Activated CD8-positive, alpha-beta memory T cell treated with anti-CD3 and anti-CD28 coated beads, Interleukin-2, amount 10 ng/mL, durations not matched to agents 7 days and 5 days (primary cell): ENCODE results near the gene SPIN1. TPM values are rescaled to one million over a fixed set of nuclear protein-coding genes. Genes with fewer than 3 reads are reported as not detected.

Experiments
- ATAC-seq: fragments of 150-1000 bp; cut with Tn5 transposase; one replicate; pipeline ENCODE4 v1.10.0; 2021; ENCODE audit warnings: moderate library complexity
- CTCF ChIA-PET: fragments of 350-600 bp; sonication (Branson Sonifier 250); formaldehyde crosslinking; loops from one replicate; lab custom pipeline; 2021; ENCODE audit warnings: antibody characterized with exemption; lab: Charles Lee
- DNase-seq: peaks from one replicate; pipeline ENCODE4 v3.0.0-alpha.2; 2020
- H3K27ac Mint-ChIP-seq: one replicate; pipeline ENCODE4 v1.8.0; 2021; ENCODE audit warnings: mild to moderate bottlenecking, mixed read lengths
- H3K27me3 Mint-ChIP-seq: one replicate; pipeline ENCODE4 v1.8.0; 2021; ENCODE audit warnings: mixed read lengths
- H3K36me3 Mint-ChIP-seq: one replicate; pipeline ENCODE4 v1.8.0; 2021; ENCODE audit warnings: mild to moderate bottlenecking, mixed read lengths
- H3K4me1 Mint-ChIP-seq: one replicate; pipeline ENCODE4 v1.8.0; 2021; ENCODE audit warnings: mixed read lengths
- H3K4me3 Mint-ChIP-seq: one replicate; pipeline ENCODE4 v1.8.0; 2021; ENCODE audit warnings: mild to moderate bottlenecking, moderate library complexity, mixed read lengths
- H3K9me3 Mint-ChIP-seq: one replicate; pipeline ENCODE4 v1.8.0; 2022; ENCODE audit warnings: low read depth, mixed read lengths
- total RNA-seq, 2 experiments: library from RNA; stranded (reverse); gene quantifications; one replicate each; pipeline ENCODE4 v1.2.3, GENCODE V29; 2021

SPIN1 gene
- total RNA-seq, 2 experiments from 2014 or later, result 51.3 to 92.8 TPM

- no peak overlapping the region for H3K27ac Mint-ChIP-seq
- H3K9me3 Mint-ChIP-seq, result no peaks in the 10 kb centered on the region
- DNase-seq (no peak), ATAC-seq (no peak)
- H3K36me3 Mint-ChIP-seq, result peaks cover 52% of the 10 kb centered on the region
- peaks cover 20% of the 10 kb centered on the region for H3K4me1 Mint-ChIP-seq
- CTCF ChIA-PET, result no interaction called here
- no peak overlapping the region for H3K4me3 Mint-ChIP-seq
- H3K27me3 Mint-ChIP-seq, result no peaks in the 10 kb centered on the region
Measured at GRCh38 chr9:88429595-88430430, 41.6 kb downstream of the SPIN1 start.

GRCh38 chr9:88433583-88434255 lies 45.5 kb downstream of the SPIN1 start:
- no peak for DNase-seq
- Mint-ChIP-seq H3K4me1 (peaks cover 37% of the 10 kb centered on the region), H3K27me3 (no peaks in the 10 kb centered on the region), H3K9me3 (peaks cover 3% of the 10 kb centered on the region), H3K4me3 (no peak overlapping the region), H3K27ac (peak overlapping the region; percentile 83), H3K36me3 (peaks cover 65% of the 10 kb centered on the region)
- peak; percentile 84 for ATAC-seq
- CTCF ChIA-PET, result interaction anchor here (0.9 kb wide), 1 partner anchor 13 kb away, joined by 3 read pairs; no protein-coding TSS in a partner anchor

GRCh38 chr9:88435336-88435735 lies 47.1 kb downstream of the SPIN1 start:
- ATAC-seq (no peak), DNase-seq (no peak)
- H3K36me3 Mint-ChIP-seq, result peaks cover 56% of the 10 kb centered on the region
- CTCF ChIA-PET, result no interaction called here
- H3K4me1 Mint-ChIP-seq, result peaks cover 38% of the 10 kb centered on the region
- peak overlapping the region; percentile 30 for H3K27ac Mint-ChIP-seq
- peaks cover 3% of the 10 kb centered on the region for H3K9me3 Mint-ChIP-seq
- no peak overlapping the region for H3K4me3 Mint-ChIP-seq
- H3K27me3 Mint-ChIP-seq, result no peaks in the 10 kb centered on the region

DNA sequence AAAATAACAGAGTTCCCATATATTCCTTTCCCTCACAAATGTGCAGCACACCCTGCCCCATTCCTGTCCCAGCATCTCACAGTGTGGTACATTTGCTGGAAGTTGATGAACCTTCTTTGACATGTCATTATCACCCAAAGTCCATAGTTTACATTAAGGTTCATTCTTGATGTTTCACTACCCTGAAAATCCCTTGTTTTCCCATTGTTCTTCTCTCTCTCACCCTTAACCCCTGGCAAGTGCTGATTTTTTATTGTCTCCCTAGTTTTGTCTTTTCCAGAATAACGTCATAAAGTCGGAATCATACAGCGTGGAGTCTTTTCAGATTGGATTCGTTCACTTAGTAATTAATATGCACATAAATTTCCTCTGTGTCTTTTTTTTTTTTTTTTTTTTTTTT lies 48.1 kb downstream of the SPIN1 start:
- Mint-ChIP-seq H3K4me1 (peaks cover 38% of the 10 kb centered on the region), H3K27me3 (no peaks in the 10 kb centered on the region), H3K4me3 (no peak overlapping the region), H3K27ac (no peak overlapping the region), H3K9me3 (peaks cover 3% of the 10 kb centered on the region), H3K36me3 (peaks cover 63% of the 10 kb centered on the region)
- CTCF ChIA-PET, result no interaction called here
- ATAC-seq (no peak), DNase-seq (no peak)

DNA sequence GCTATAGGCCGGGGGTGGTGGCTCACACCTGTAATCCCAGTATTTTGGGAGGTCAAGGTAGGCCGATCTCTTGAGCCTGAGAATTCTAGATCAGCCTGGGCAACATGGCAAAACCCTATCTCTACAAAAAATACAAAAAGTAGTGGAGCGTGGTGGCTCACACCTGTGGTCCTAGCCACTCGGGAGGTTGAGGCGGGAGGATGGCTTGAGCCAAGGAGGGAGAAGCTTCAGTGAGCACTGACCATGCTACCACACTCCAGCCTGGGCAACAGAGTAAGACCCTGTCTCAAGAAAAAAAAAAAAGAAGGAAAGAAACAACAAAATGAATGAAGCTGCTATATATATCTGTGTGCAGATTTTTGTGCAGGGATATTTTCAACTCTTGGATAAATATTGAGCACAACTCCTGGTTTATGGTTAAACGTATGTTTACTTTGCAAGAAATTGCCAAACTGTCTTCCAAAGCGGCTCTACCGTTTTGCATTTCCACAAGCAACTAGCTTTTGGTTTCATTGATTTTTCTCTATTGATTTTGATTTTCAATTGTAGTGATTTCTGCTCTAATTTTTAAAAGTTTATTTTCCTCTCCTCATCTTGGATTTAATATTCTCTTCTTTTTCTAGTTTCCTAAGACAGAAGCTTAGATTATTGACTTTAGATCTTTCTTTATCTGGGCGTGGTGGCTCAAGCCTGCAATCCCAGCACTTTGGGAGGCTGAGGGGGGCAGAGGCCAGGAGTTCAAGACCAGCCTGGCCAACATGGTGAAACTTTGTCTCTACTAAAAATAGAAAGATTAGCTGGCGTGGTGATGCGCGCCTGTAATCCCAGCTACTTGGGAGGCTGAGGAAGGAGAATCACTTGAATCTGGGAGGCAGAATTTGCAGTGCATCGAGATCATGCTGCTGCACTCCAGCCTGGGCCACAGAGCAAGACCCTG lies 49.2 kb downstream of the SPIN1 start:
- H3K27me3 Mint-ChIP-seq, result no peaks in the 10 kb centered on the region
- CTCF ChIA-PET, result no interaction called here
- ATAC-seq, result no peak
- H3K9me3 Mint-ChIP-seq, result peaks cover 3% of the 10 kb centered on the region
- no peak for DNase-seq
- H3K4me3 Mint-ChIP-seq, result no peak overlapping the region
- peaks cover 41% of the 10 kb centered on the region for H3K4me1 Mint-ChIP-seq
- no peak overlapping the region for H3K27ac Mint-ChIP-seq
- peaks cover 61% of the 10 kb centered on the region for H3K36me3 Mint-ChIP-seq

GRCh38 chr9:88438811-88439210 lies 50.6 kb downstream of the SPIN1 start:
- ATAC-seq, result no peak
- Mint-ChIP-seq H3K27me3 (no peaks in the 10 kb centered on the region), H3K9me3 (peaks cover 7% of the 10 kb centered on the region), H3K4me1 (peaks cover 30% of the 10 kb centered on the region), H3K27ac (no peak overlapping the region), H3K36me3 (peaks cover 58% of the 10 kb centered on the region), H3K4me3 (no peak overlapping the region)
- CTCF ChIA-PET, result no interaction called here
- no peak for DNase-seq

DNA sequence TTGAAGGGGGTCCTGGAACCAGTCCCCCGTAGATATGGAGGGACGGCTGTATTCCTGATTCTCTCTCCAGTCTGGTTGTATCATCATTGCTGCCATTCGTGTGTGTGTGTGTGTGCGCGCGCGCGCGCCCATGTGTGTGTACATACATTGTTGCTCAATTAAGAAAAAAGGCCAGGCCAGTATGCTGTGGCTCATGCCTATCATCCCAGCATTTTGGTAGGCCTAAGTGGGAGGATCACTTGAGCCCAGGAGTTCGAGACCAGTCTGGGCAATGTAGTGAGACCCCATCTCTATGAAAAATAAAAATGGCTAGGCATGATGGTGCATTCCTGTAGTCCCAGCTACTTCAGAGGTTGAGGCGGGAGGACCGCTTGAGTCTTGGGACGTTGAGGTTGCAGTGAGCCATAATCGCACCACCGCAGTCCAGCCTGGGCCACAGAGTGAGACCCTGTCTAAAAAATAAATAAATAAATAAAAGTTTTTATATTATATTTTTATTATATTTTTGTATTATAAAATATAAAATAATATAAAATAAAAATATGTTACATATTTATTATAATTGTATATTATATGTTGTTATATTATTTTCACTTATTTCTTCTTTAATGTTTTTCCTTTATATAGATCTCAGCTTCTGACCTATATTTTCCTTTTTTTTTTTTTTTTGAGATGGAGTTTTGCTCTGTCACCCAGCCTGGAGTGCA lies 53.2 kb downstream of the SPIN1 start:
- no peak overlapping the region for H3K27ac Mint-ChIP-seq
- H3K4me3 Mint-ChIP-seq, result no peak overlapping the region
- H3K9me3 Mint-ChIP-seq, result peaks cover 4% of the 10 kb centered on the region
- CTCF ChIA-PET, result no interaction called here
- DNase-seq (no peak), ATAC-seq (no peak)
- H3K4me1 Mint-ChIP-seq, result peaks cover 14% of the 10 kb centered on the region
- H3K27me3 Mint-ChIP-seq, result no peaks in the 10 kb centered on the region
- peaks cover 51% of the 10 kb centered on the region for H3K36me3 Mint-ChIP-seq

DNA sequence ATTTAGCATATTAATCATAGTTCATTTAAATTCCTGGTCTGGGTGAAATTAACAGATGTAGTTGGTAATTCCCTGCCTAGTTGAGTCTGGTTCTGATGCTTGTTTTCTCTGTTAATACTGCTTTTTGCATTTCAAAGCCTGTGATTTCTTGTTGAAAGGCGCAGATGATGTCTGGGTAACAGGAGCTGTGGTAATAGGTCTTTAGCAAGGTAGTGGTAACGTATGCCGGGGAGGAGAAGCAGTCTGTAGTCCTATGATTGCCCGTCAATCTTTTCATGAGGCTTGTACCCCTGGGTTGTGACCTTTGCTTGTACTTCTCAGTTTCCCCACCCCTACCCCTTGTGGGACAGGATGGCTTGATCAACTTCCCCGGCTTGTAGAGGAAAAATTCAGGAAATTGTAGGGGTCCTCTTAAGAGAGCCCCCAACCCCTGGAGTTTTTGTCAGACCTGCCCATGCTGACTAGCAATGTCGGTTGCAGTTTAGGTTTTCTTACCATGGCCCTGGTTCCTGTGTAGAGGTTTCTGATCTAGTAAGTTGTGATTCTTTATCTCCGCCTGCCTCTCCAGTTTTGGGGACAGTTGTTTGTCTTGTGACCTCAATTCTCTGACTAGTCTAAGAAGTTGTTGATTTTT lies 55.4 kb downstream of the SPIN1 start:
- Mint-ChIP-seq H3K4me1 (peaks cover 18% of the 10 kb centered on the region), H3K9me3 (peaks cover 7% of the 10 kb centered on the region), H3K27ac (no peak overlapping the region), H3K27me3 (no peaks in the 10 kb centered on the region), H3K36me3 (peaks cover 46% of the 10 kb centered on the region), H3K4me3 (no peak overlapping the region)
- CTCF ChIA-PET, result interaction anchor here (0.7 kb wide), 2 partner anchors 20 to 844 kb away, joined by 3 read pairs; no protein-coding TSS in a partner anchor
- ATAC-seq (no peak), DNase-seq (no peak)

DNA sequence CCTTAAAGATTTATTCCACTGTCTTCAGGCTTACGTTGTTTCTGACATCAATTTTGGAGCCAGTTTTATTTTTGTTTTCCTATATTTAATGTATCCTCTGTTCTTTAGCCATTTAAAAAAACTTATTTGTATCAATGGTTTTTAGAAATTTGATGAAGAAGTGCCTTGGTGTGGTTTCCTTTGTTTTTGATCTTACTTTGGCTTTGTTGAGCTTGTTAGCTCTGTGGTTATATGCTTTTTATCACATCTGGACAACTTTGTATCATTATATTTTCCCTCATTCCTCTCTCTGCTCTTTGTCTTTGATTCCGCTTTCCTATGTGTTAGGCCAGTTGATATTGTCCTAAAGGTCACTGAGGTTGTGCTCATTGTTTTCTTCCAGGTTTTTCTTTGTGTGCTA lies 58.5 kb downstream of the SPIN1 start:
- CTCF ChIA-PET, result interaction anchor here (0.9 kb wide), 1 partner anchor 12 kb away, joined by 3 read pairs; no protein-coding TSS in a partner anchor
- ATAC-seq (no peak), DNase-seq (no peak)
- Mint-ChIP-seq H3K4me1 (peaks cover 22% of the 10 kb centered on the region), H3K27ac (no peak overlapping the region), H3K4me3 (no peak overlapping the region), H3K9me3 (peaks cover 7% of the 10 kb centered on the region), H3K36me3 (peaks cover 49% of the 10 kb centered on the region), H3K27me3 (no peaks in the 10 kb centered on the region)

- H3K36me3 Mint-ChIP-seq, result peaks cover 46% of the 10 kb centered on the region
- CTCF ChIA-PET, result no interaction called here
Measured at GRCh38 chr9:88447431-88447830, 59.2 kb downstream of the SPIN1 start.

GRCh38 chr9:88451160-88451559 lies 62.9 kb downstream of the SPIN1 start:
- no peak for ATAC-seq
- Mint-ChIP-seq H3K27me3 (no peaks in the 10 kb centered on the region), H3K27ac (no peak overlapping the region), H3K36me3 (peaks cover 31% of the 10 kb centered on the region), H3K9me3 (peaks cover 3% of the 10 kb centered on the region), H3K4me1 (peaks cover 15% of the 10 kb centered on the region), H3K4me3 (no peak overlapping the region)
- CTCF ChIA-PET, result no interaction called here
- DNase-seq, result no peak

More at GRCh38 chr9:88447431-88447830, 59.2 kb downstream of the SPIN1 start:
- ATAC-seq (no peak), DNase-seq (no peak)
- Mint-ChIP-seq H3K4me1 (peaks cover 18% of the 10 kb centered on the region), H3K27me3 (no peaks in the 10 kb centered on the region), H3K9me3 (peaks cover 7% of the 10 kb centered on the region), H3K27ac (no peak overlapping the region), H3K4me3 (no peak overlapping the region)

- CTCF ChIA-PET, result no interaction called here
- H3K9me3 Mint-ChIP-seq, result no peaks in the 10 kb centered on the region
Measured at GRCh38 chr9:88458716-88459465, 70.6 kb downstream of the SPIN1 start.

More at GRCh38 chr9:88458716-88459465, 70.6 kb downstream of the SPIN1 start:
- Mint-ChIP-seq H3K4me3 (no peak overlapping the region), H3K27ac (no peak overlapping the region), H3K36me3 (peaks cover 13% of the 10 kb centered on the region), H3K27me3 (no peaks in the 10 kb centered on the region), H3K4me1 (peaks cover 11% of the 10 kb centered on the region)
- no peak for DNase-seq
- no peak for ATAC-seq
